GM18519 (cell line): ENCODE results near the gene CENPL.
A peak's percentile ranks its signal among the peaks of the same experiment; 100 is the strongest.
"Not testable (repeated sequence)": the region's sequence is repeated elsewhere in the genome, so short reads cannot be mapped to it uniquely, and the experiment has no call there.

Experiments used
- ATAC-seq: cut with Tn5 transposase; IDR thresholded peaks from one replicate; pipeline ENCODE4 v1.9.1; 2021; ENCODE audit warnings: mild to moderate bottlenecking, moderate library complexity; ENCODE audit not compliant: unreplicated experiment, low FRiP score

Gene CENPL, protein sequence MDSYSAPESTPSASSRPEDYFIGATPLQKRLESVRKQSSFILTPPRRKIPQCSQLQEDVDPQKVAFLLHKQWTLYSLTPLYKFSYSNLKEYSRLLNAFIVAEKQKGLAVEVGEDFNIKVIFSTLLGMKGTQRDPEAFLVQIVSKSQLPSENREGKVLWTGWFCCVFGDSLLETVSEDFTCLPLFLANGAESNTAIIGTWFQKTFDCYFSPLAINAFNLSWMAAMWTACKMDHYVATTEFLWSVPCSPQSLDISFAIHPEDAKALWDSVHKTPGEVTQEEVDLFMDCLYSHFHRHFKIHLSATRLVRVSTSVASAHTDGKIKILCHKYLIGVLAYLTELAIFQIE

DNA sequence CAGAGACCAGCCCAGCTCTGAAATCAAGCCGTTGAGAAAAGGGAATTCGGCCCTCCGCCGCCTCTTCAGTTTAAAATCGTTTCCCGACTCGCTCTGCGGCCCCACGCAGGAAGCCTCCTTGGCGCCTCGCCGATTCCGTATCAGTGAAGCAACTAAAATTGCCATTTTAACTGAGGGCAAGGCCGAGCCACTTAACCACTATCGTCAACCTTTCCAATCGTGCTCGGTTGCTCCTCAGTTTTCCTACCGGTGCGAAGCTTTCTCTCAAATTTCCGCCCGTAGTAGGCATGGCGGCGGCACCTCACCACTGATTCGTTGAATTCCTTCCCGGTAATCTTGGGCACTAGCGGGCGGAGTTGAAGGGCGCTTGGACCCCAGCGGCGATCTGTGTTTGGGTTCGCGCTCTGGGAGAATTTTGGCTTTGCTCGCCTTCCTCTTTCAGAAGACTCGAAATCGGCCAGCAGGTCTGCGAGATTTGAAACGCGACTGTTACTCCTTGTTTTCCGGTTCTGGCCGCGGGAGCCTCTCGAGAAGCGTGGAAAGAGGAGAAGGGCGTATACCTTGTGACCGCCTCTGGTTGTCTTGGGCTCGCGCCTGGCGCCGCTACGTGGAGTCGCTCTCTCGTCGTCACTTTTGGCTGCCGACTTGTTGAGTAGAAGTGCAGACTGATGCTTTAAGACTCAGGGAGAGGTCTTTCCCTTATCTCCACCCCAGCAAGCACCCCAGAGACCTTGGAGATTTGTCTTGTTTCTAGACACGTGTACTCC, at the start of gene CENPL, which contains the start of gene DARS2:
TSS of gene CENPL (minus strand) at position 569 of the 767 bp plus-strand sequence. CDS start 13,584 bp downstream, outside the sequence.
TSS of gene DARS2 (plus strand) at position 359 of the 767 bp plus-strand sequence. CDS start 557 bp downstream, outside the sequence.
- ATAC-seq = peak; percentile 74

GRCh38 chr1:173871500-173871899, 46.8 kb upstream of the CENPL start:
- ATAC-seq = no peak

GRCh38 chr1:173871091-173871490, 46.4 kb upstream of the CENPL start:
- ATAC-seq = no peak

- no peak for ATAC-seq
Measured at GRCh38 chr1:173870252-173871075, 45.8 kb upstream of the CENPL start.

DNA sequence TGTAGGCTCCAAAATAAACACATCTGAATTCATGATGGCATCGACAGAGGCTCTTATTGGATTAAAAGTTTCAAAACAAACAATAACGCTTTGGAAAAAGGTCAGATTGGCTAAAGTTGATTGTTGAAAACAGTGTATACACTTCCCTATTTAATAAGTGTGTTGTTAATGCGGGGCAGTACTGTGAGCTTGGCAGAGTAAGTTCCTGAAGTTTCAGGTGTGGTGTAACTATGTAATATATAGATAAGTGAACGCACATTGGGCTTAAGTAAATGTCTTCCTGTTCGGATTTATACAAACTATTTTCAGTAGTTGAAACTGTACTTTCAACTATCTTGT, 44.3 kb upstream of the CENPL start:
- no peak for ATAC-seq

DNA sequence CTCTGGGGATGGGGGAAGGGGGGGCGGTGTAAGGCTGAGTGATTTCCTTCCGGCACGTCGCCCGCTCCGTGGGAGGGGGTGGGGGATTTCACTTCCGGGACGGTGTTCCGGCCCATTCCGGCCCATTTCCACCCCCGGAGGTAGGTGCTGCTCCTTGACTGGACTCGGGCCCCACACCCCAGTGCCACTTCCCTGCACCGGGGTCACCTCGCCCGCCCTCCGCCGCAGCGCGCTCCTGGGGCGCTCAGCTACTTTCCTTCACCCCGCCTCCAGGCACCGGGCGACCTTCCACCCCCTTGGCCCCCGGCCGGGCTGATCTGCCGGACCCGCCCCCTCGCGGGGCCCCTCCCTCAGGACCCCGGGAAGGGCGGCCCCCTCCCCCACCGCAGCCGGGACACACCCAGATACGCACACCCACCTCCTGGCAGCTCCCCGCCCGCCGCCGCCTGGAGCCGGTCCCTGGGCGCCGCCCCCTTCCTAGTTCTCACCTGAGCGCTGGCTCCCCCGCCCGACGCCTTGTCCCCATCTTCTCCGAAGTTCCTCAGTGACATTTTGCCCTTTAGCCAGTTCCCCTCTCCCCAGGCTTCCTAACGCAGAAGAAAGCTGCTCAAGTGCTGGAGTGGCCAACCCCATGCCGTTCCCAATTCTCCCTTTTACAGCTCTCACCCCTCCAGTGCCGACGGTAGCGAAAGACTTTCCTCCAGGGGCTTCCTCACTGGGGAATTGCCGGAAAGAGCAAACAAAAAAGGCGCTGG, 43.8 kb upstream of the CENPL start, which contains the start of gene ZBTB37:
TSS of gene ZBTB37 (plus strand) at position 115 of the 755 bp plus-strand sequence. CDS start 1,846 bp downstream, outside the sequence.
- peak; percentile 30 for ATAC-seq

DNA sequence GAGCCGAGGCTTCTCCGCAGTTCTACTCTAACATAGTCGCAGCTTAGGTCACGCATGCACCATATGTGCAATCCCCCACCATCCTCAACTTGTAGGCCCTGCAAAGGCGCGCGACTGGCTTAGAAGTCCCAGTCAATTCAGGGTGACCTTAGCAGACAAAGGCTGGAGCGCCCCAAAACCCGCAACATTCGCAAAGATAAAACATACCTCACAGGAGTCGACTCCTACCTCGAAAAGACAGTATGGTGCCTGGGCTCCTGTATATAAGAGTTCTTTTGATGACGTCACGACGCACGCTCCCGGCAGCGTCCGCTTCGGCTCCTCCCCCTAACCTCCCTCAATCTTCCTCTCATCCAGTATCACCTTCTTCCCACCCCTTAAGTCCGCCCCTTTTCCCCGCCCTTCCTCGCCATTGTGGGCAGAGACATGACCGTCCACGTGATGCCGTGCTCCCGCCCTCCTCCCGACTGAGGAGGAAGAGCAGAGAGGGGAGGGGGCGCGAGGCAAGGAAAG, 43.1 kb upstream of the CENPL start, which contains the start of gene GAS5:
TSS of gene GAS5 (minus strand) at position 237 of the 513 bp plus-strand sequence.
- peak; percentile 47 for ATAC-seq

DNA sequence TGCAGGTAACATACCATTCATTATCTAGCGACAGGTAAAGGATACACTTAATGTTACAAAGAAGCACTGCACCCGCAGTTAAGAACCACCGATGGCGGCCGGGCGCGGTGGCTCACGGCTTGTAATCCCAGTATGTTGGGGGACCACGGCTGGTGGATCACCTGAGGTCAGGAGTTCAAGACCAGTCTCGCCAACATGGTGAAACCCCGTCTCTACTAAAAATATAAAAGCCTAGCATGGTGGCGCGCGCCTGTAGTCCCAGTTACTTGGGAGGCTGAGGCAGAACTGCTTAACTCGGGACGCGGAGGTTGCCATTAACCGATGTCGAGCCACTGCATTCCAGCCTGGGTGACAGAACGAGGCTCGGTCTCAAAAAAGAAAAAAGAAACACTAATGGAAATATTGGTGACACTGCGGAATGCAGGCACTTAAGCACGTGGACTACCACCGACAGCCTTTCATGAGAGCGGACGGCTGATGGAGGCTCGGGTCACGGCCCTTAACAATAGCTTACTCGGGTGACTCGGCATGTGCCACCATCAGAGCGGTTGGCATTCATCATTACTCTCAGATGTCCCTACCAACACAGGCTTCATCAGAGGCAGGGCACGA, 42.6 kb upstream of the CENPL start:
- no peak for ATAC-seq

- ATAC-seq = no peak
Measured at GRCh38 chr1:173866413-173867115, 41.9 kb upstream of the CENPL start.

GRCh38 chr1:173865468-173866164, 40.9 kb upstream of the CENPL start:
- ATAC-seq = no peak

DNA sequence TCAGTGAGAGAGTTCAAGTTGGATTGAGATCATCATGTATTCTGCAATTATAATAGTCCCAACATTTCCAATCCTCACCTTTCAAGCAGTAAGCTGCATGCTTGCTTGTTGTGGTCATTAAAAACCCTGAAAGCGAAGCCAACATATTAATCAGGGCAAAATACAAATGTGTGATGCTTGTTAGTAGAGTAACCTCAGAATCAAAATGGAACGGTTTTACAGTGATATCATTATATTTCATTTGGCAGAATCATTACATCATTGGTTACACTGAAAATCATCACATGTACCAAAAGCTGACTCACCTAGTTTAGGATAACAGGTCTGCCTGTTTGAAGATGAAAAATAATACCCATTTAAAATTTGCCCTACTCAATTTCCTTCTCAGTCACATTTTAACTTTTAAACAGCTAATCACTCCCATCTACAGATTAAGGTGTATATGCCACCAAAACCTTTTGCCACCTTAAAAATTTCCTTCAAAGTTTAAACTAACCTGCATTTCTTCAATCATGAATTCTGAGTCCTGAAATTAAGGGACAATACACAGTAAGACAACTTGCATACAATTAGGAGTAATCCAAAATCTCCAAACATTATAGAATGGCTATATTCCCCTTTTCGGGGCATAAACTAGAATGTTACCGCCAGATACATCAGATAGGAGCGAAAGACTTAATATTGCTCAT, 39.6 kb upstream of the CENPL start:
- no peak for ATAC-seq

DNA sequence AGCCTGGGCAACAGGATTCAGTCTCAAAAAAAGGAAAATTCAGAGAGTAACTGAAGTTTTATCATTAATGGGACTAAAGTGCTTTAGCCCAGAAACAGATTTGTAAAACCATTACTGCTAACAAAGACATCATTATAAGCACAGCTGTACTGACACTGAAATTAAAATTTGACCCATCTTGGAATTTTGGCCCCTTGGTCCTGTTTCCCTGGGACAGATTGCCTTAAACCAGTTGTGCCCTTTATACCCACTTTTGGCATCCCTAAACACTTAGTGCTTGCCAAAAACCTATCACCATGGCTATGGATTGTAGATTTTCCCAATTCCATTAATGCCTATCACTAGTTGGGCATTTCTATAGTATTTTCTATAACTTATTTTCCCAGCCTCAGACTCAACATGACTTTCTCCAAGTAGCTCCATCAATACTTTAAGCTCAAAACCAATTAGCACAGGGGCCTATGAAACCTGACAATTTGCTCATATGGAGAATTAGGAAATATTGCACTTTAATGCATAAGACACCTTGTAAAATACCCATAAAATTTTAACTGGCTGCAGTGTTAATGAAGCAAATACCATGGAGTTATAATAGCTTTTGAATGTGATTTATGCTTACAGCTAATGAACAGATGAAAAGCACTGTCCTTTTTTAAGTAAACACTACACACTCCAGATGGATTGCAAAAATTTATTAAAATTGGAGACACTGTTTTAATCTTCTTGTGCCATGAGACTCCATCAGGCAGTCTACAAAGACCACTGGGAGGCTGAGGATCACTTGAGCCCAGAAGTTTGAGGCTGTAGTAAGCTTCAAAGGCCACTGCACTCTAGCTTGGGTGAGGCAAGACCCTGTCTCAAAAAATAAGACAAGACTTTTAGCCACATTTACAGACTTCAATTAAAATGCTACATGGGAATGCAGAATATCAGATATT, 38.8 kb upstream of the CENPL start:
- ATAC-seq = no peak

DNA sequence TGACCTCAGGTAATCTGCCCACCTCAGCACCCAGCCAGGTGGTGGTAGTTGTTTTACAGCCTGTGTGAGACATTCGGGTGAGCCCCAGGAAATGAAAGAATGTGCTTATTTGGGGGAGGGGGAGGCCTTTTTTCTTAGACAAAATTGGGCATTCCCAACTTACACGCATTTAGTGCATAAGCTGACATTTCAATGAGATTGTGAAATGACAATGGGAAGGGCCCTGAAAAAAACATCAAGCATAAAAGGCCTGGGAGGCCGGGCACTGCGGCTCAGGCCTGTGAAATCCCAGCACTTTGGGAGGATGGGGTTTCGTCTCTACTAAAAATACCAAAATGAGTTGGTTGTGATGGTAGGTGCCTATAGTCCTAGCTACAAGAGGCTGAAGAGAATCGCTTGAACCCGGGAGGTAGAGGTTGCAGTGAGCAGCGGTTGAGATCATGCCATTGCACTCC, 38.1 kb upstream of the CENPL start:
- no peak for ATAC-seq

- not testable (repeated sequence) for ATAC-seq
Measured at GRCh38 chr1:173862146-173862768, 37.6 kb upstream of the CENPL start.

GRCh38 chr1:173861731-173862145, 37.1 kb upstream of the CENPL start:
- ATAC-seq = no peak

- no peak for ATAC-seq
Measured at GRCh38 chr1:173860065-173860464, 35.4 kb upstream of the CENPL start.
